Gastrocnemius medialis (tissue), 4 donors: ENCODE data around the gene ID3.

ENCODE experiments used
- CTCF ChIP-seq, 5 experiments: fragments of 450-650 bp in 3 of 5; fragments of 200-600 bp in 2 of 5; sonication (generic) in 2 of 5; IDR thresholded peaks in 4 of 5; conservative IDR thresholded peaks in 1 of 5; 1 replicate in 4 of 5; 2 replicates in 1 of 5; pipeline ENCODE4 v1.5.1; 2016 to 2019; ENCODE audit warnings: antibody characterized with exemption in 5 of 5, mild to moderate bottlenecking in 3 of 5, moderate library complexity in 3 of 5
- POLR2A ChIP-seq, 2 donors: fragments of 450-650 bp; IDR thresholded peaks; one replicate each; pipeline ENCODE4 v1.6.1; 2017; ENCODE audit warnings: antibody characterized with exemption in 2 of 2, mild to moderate bottlenecking in 2 of 2, moderate library complexity in 2 of 2

- TF ChIP-seq CTCF (IDR thresholded peaks at IDR 0.05 in 4 of 5, conservative IDR thresholded peaks at IDR 0.05 in 1 of 5) (no peak), POLR2A (IDR thresholded peaks at IDR 0.05) (no peak)
Measured at GRCh38 chr1:23593042-23593521, 33.8 kb upstream of the ID3 start.
